NB4 (cell line): ENCODE data around the gene RPS16.

Experiments
- DNase-seq: peaks from one replicate; pipeline ENCODE4 v3.0.0; 2010; ENCODE audit warnings: low read depth
- H3K4me3 ChIP-seq: one replicate; pipeline ENCODE4 v1.5.1; 2011; ENCODE audit warnings: mild to moderate bottlenecking, low read depth, low read length, moderate library complexity
- CTCF ChIP-seq: IDR thresholded peaks from one replicate; pipeline ENCODE4 v1.5.1; 2012; ENCODE audit warnings: low read depth, low read length
- MYC ChIP-seq: IDR thresholded peaks from 2 replicates; pipeline ENCODE4 v1.6.1; 2011; ENCODE audit warnings: low read depth, low read length
- POLR2A ChIP-seq: IDR thresholded peaks from 2 replicates; pipeline ENCODE4 v1.6.1; 2011; ENCODE audit warnings: mild to moderate bottlenecking; ENCODE audit not compliant: insufficient read length; ENCODE audit errors: extremely low read depth
- TF ChIP-seq, protein P1 (sequence below): IDR thresholded peaks from 2 replicates; pipeline ENCODE4 v1.6.1; 2011; ENCODE audit warnings: low read depth, low read length

RPS16 gene

DNA sequence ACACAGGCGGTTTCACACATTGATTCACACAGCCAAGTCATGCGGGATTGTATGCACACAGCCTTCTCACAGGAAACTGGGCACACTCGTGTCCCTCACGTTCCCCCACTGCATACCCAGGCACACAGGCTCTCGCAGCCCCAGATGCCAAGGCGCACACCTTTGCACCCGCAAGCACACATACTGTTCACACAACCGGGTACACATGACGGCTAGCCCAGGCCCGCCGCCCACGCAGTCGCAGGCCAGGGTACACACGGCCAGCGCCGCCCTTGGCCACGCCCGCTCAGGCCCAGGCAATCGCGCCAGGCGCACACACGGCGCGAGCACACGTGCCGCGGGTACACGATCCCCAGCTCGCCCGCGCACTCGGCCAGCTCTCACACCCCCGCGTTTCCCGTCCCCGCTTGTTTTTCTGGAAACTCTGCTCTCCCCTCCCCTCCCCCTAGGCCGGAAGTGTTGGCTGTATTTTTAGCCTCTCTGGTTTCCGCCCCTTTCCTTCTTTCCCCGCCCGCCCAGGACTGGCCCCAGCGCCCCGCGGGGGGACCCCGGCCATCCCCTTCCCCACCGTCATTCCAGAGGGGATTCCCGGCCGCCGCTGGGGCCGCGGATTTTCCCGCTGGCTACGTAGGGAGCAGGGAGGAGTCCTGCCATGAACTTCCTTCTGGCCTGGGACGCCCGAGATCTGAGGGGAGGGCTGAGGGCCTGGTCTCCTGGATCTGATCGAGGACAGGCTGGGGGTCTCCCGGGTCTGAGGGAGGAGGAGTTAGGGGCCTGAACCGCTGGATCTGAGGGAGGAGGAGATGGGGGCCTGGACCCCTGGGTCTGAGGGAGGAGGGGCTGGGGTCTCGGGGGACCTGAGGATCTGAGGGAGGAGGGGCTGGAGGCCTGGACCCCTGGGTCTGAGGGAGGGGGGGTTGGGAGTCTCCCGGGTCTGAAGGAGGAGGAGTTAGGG is 33.1 kb downstream of the RPS16 start:
- TF ChIP-seq MYC (0 out of 2 replicates have a peak, but pooled peaks have one; percentile 57), POLR2A (no peak)
- TF ChIP-seq, protein P1, sequence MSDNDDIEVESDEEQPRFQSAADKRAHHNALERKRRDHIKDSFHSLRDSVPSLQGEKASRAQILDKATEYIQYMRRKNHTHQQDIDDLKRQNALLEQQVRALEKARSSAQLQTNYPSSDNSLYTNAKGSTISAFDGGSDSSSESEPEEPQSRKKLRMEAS: peak; percentile 89
- peak; percentile 88 for DNase-seq
- peak overlapping the region; percentile 30 for H3K4me3 ChIP-seq

- TF ChIP-seq POLR2A (no peak), MYC (no peak), CTCF (no peak)
- TF ChIP-seq, protein P1: no peak
- H3K4me3 ChIP-seq: peak overlapping the region; percentile 30
- DNase-seq: peak; percentile 72
These were observed 34.0 kb downstream of the RPS16 start for GRCh38 chr19:39401549-39402345.

- TF ChIP-seq MYC (no peak), POLR2A (no peak), CTCF (no peak)
- TF ChIP-seq, protein P1: no peak
- no peak overlapping the region for H3K4me3 ChIP-seq
- DNase-seq: no peak
These were observed 34.6 kb downstream of the RPS16 start for GRCh38 chr19:39401070-39401548.

DNA sequence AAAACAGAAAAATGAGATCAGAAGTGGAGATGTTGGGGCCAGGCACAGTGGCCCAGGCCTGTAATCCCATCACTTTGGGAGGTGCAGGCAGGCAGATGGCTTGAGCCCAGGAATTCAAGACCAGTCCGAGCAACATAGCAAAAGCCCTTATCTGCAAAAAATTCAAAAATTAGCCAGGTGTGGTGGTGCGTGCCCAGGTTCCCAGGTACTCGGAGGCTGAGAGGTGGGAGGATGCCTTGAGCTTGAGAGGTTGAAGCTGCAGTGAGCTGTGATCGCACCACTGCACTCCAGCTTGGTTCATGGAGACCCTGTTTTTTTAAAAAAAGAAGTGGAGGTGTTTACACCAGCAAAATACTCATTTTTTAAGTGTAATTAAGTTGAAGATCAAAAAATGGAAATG is 35.7 kb downstream of the RPS16 start:
- DNase-seq: no peak
- TF ChIP-seq POLR2A (no peak), MYC (no peak), CTCF (no peak)
- TF ChIP-seq, protein P1: no peak
- H3K4me3 ChIP-seq: no peak overlapping the region

DNA sequence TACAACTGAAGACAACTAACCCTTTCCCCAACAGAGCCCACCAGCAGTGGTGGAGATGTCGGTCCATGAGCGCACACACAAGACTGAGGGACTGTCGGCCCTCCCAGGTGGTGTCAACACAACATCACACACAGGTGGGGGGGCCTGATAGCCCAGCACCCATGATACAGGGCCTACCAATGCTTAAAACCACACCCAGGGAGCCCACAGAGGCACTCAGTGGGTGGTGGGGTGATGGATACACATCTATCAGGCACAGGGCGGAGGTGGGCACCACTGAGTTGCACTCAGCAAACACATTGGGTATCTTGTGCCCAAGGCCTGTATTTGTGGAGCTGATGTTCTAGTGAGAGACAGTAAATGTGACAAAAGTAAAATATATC is 36.1 kb downstream of the RPS16 start:
- DNase-seq: no peak
- no peak overlapping the region for H3K4me3 ChIP-seq
- TF ChIP-seq MYC (no peak), CTCF (no peak)
- TF ChIP-seq, protein P1: no peak
